Bone marrow (tissue), 2 donors: ENCODE results near the gene PLIN1.
"Not testable (repeated sequence)": the region's sequence is repeated elsewhere in the genome, so short reads cannot be mapped to it uniquely, and the experiment has no call there.

Source experiments
- DNase-seq, 2 donors: peaks; one replicate each; lab custom pipeline; 2025; lab: John Stamatoyannopoulos, UW

The PLIN1 gene

GRCh38 chr15:89679212-89679611 is at the start of gene PLIN1:
PLIN1 (minus strand) TSS chr15:89679367; CDS start chr15:89677489, 1,878 bp downstream.
- no peak for DNase-seq

- no peak for DNase-seq
These were observed 49.1 kb upstream of the PLIN1 start for GRCh38 chr15:89728254-89728653.

GRCh38 chr15:89725064-89725463 is 45.9 kb upstream of the PLIN1 start:
- no peak for DNase-seq

GRCh38 chr15:89724621-89725020 is 45.5 kb upstream of the PLIN1 start:
- DNase-seq: no peak

- no peak for DNase-seq
These were observed 43.9 kb upstream of the PLIN1 start for GRCh38 chr15:89723031-89723430.

GRCh38 chr15:89714775-89715174 is 35.6 kb upstream of the PLIN1 start:
- no peak for DNase-seq

- DNase-seq: no peak
These were observed 28.4 kb upstream of the PLIN1 start for GRCh38 chr15:89707577-89707976.

GRCh38 chr15:89704411-89704810 is 25.2 kb upstream of the PLIN1 start:
- no peak for DNase-seq

- DNase-seq: no peak
These were observed 16.0 kb upstream of the PLIN1 start for GRCh38 chr15:89695198-89695597.

GRCh38 chr15:89693696-89694095 is 14.5 kb upstream of the PLIN1 start:
- no peak for DNase-seq

- DNase-seq: no peak
These were observed 13.9 kb upstream of the PLIN1 start for GRCh38 chr15:89693091-89693490.

- peak in 1 of 2 donors; percentile 38 for DNase-seq
These were observed 11.4 kb upstream of the PLIN1 start, which contains the start of the genes PEX11A and WDR93 for GRCh38 chr15:89690276-89691218. PEX11A (minus strand) TSS chr15:89690754; CDS start chr15:89690632, 122 bp downstream. WDR93 (plus strand) TSS chr15:89690811; CDS start chr15:89701747, 10,936 bp downstream.

- DNase-seq: not testable (repeated sequence)
These were observed 10.7 kb upstream of the PLIN1 start for GRCh38 chr15:89689930-89690275.

GRCh38 chr15:89686522-89686921 is 7.4 kb upstream of the PLIN1 start:
- DNase-seq: no peak

- DNase-seq: no peak
These were observed 6.8 kb upstream of the PLIN1 start for GRCh38 chr15:89685995-89686394.

GRCh38 chr15:89681146-89681545 is 2.0 kb upstream of the PLIN1 start:
- DNase-seq: no peak

GRCh38 chr15:89680282-89680873 is 1.2 kb upstream of the PLIN1 start:
- DNase-seq: no peak

GRCh38 chr15:89677381-89677780 is 1.8 kb downstream of the PLIN1 start:
- DNase-seq: no peak

GRCh38 chr15:89675606-89676005 is 3.6 kb downstream of the PLIN1 start:
- no peak for DNase-seq

GRCh38 chr15:89674526-89674925 is 4.6 kb downstream of the PLIN1 start:
- no peak for DNase-seq

GRCh38 chr15:89673165-89673512 is 6.0 kb downstream of the PLIN1 start:
- no peak for DNase-seq

GRCh38 chr15:89672221-89673164 is 6.7 kb downstream of the PLIN1 start:
- DNase-seq: no peak
